Measurements from ENCODE around the gene PLD3.
"Not testable (repeated sequence)": the region's sequence is repeated elsewhere in the genome, so short reads cannot be mapped to it uniquely, and the experiment has no call there.

The PLD3 gene

GRCh38 chr19:40321566-40322270 is 26.8 kb upstream of the PLD3 start:
- no peak for ATAC-seq
- Mint-ChIP-seq H3K27me3 (no peaks in the 10 kb centered on the region), H3K36me3 (peaks cover 68% of the 10 kb centered on the region), H3K27ac (no peak overlapping the region), H3K4me3 (no peak overlapping the region), H3K4me1 (no peaks in the 10 kb centered on the region), H3K9me3 (no peaks in the 10 kb centered on the region)

- Mint-ChIP-seq H3K27me3 (no peaks in the 10 kb centered on the region), H3K27ac (no peak overlapping the region), H3K4me1 (no peaks in the 10 kb centered on the region), H3K4me3 (no peak overlapping the region), H3K36me3 (peaks cover 71% of the 10 kb centered on the region), H3K9me3 (no peaks in the 10 kb centered on the region)
- ATAC-seq, result no peak
Observed at GRCh38 chr19:40322271-40322610, 26.3 kb upstream of the PLD3 start.

GRCh38 chr19:40322951-40323615 is 25.4 kb upstream of the PLD3 start:
- no peak for ATAC-seq
- H3K4me1 Mint-ChIP-seq, result no peaks in the 10 kb centered on the region
- H3K27ac Mint-ChIP-seq, result no peak overlapping the region
- no peak overlapping the region for H3K4me3 Mint-ChIP-seq
- no peaks in the 10 kb centered on the region for H3K9me3 Mint-ChIP-seq
- H3K36me3 Mint-ChIP-seq, result peaks cover 80% of the 10 kb centered on the region
- no peaks in the 10 kb centered on the region for H3K27me3 Mint-ChIP-seq

GRCh38 chr19:40323705-40324104 is 24.8 kb upstream of the PLD3 start:
- Mint-ChIP-seq H3K4me1 (no peaks in the 10 kb centered on the region), H3K36me3 (peaks cover 82% of the 10 kb centered on the region), H3K9me3 (no peaks in the 10 kb centered on the region), H3K4me3 (no peak overlapping the region), H3K27me3 (no peaks in the 10 kb centered on the region), H3K27ac (no peak overlapping the region)
- ATAC-seq, result no peak

- H3K9me3 Mint-ChIP-seq, result no peaks in the 10 kb centered on the region
- H3K4me3 Mint-ChIP-seq, result no peak overlapping the region
- no peaks in the 10 kb centered on the region for H3K27me3 Mint-ChIP-seq
- H3K4me1 Mint-ChIP-seq, result no peaks in the 10 kb centered on the region
- no peak for ATAC-seq
- H3K27ac Mint-ChIP-seq, result no peak overlapping the region
- peaks cover 80% of the 10 kb centered on the region for H3K36me3 Mint-ChIP-seq
Observed at GRCh38 chr19:40326201-40326600, 22.3 kb upstream of the PLD3 start.

GRCh38 chr19:40331052-40331451 is 17.4 kb upstream of the PLD3 start:
- Mint-ChIP-seq H3K4me1 (no peaks in the 10 kb centered on the region), H3K36me3 (peaks cover 75% of the 10 kb centered on the region), H3K27ac (no peak overlapping the region), H3K27me3 (no peaks in the 10 kb centered on the region), H3K9me3 (no peaks in the 10 kb centered on the region), H3K4me3 (no peak overlapping the region)
- ATAC-seq, result no peak

GRCh38 chr19:40332669-40333068 is 15.8 kb upstream of the PLD3 start:
- Mint-ChIP-seq H3K27ac (no peak overlapping the region), H3K4me3 (no peak overlapping the region), H3K4me1 (no peaks in the 10 kb centered on the region), H3K9me3 (no peaks in the 10 kb centered on the region), H3K36me3 (peaks cover 68% of the 10 kb centered on the region), H3K27me3 (no peaks in the 10 kb centered on the region)
- ATAC-seq, result no peak

- H3K9me3 Mint-ChIP-seq, H3K4me3 Mint-ChIP-seq, H3K27ac Mint-ChIP-seq, H3K4me1 Mint-ChIP-seq, ATAC-seq, H3K27me3 Mint-ChIP-seq: not testable (repeated sequence)
- H3K36me3 Mint-ChIP-seq, result peaks cover 64% of the 10 kb centered on the region
Observed at GRCh38 chr19:40333083-40333482, 15.4 kb upstream of the PLD3 start.

GRCh38 chr19:40335101-40335500 is 13.4 kb upstream of the PLD3 start:
- Mint-ChIP-seq H3K36me3 (peaks cover 68% of the 10 kb centered on the region), H3K27me3 (no peaks in the 10 kb centered on the region), H3K27ac (no peak overlapping the region), H3K4me1 (no peaks in the 10 kb centered on the region), H3K4me3 (no peak overlapping the region), H3K9me3 (no peaks in the 10 kb centered on the region)
- ATAC-seq, result no peak

GRCh38 chr19:40335855-40336600 is 12.5 kb upstream of the PLD3 start:
- Mint-ChIP-seq H3K9me3 (no peaks in the 10 kb centered on the region), H3K36me3 (peaks cover 62% of the 10 kb centered on the region), H3K4me1 (no peaks in the 10 kb centered on the region), H3K27ac (no peak overlapping the region), H3K27me3 (no peaks in the 10 kb centered on the region), H3K4me3 (no peak overlapping the region)
- no peak for ATAC-seq

- no peak for ATAC-seq
- Mint-ChIP-seq H3K4me3 (no peak overlapping the region), H3K4me1 (no peaks in the 10 kb centered on the region), H3K36me3 (peaks cover 57% of the 10 kb centered on the region), H3K9me3 (no peaks in the 10 kb centered on the region), H3K27ac (no peak overlapping the region), H3K27me3 (no peaks in the 10 kb centered on the region)
Observed at GRCh38 chr19:40336601-40336900, 11.9 kb upstream of the PLD3 start.

- Mint-ChIP-seq H3K27me3 (no peaks in the 10 kb centered on the region), H3K9me3 (no peaks in the 10 kb centered on the region), H3K4me3 (no peak overlapping the region), H3K36me3 (peaks cover 54% of the 10 kb centered on the region), H3K4me1 (no peaks in the 10 kb centered on the region), H3K27ac (no peak overlapping the region)
- no peak for ATAC-seq
Observed at GRCh38 chr19:40337107-40337506, 11.4 kb upstream of the PLD3 start.

- no peak for ATAC-seq
- Mint-ChIP-seq H3K9me3 (no peaks in the 10 kb centered on the region), H3K4me3 (no peak overlapping the region), H3K27ac (no peak overlapping the region), H3K27me3 (no peaks in the 10 kb centered on the region), H3K4me1 (no peaks in the 10 kb centered on the region), H3K36me3 (peaks cover 49% of the 10 kb centered on the region)
Observed at GRCh38 chr19:40337594-40337993, 10.9 kb upstream of the PLD3 start.

- peaks cover 42% of the 10 kb centered on the region for H3K36me3 Mint-ChIP-seq
- no peak overlapping the region for H3K27ac Mint-ChIP-seq
- H3K27me3 Mint-ChIP-seq, result no peaks in the 10 kb centered on the region
- no peak for ATAC-seq
- no peaks in the 10 kb centered on the region for H3K9me3 Mint-ChIP-seq
- peaks cover 4% of the 10 kb centered on the region for H3K4me1 Mint-ChIP-seq
- H3K4me3 Mint-ChIP-seq, result no peak overlapping the region
Observed at GRCh38 chr19:40339018-40339728, 9.3 kb upstream of the PLD3 start.

GRCh38 chr19:40341601-40342482 is 6.7 kb upstream of the PLD3 start:
- peaks cover 24% of the 10 kb centered on the region for H3K36me3 Mint-ChIP-seq
- no peaks in the 10 kb centered on the region for H3K9me3 Mint-ChIP-seq
- H3K4me3 Mint-ChIP-seq, result no peak overlapping the region
- no peaks in the 10 kb centered on the region for H3K27me3 Mint-ChIP-seq
- ATAC-seq, result no peak
- no peak overlapping the region for H3K27ac Mint-ChIP-seq
- peaks cover 4% of the 10 kb centered on the region for H3K4me1 Mint-ChIP-seq
